Measurements from ENCODE around the gene SART3.

- TF ChIP-seq CTCF (IDR thresholded peaks at IDR 0.05) (no peak), POLR2A (IDR thresholded peaks at IDR 0.05) (no peak)
Measured at GRCh38 chr12:108531929-108532848, 28.8 kb downstream of the SART3 start.
